ENCODE data around the gene SMCO3. TPM values are rescaled to one million over a fixed set of nuclear protein-coding genes. Genes with fewer than 3 reads are reported as not detected.
"Not testable (repeated sequence)": the region's sequence is repeated elsewhere in the genome, so short reads cannot be mapped to it uniquely, and the experiment has no call there.

Gene SMCO3
- total RNA-seq, 1 experiment from 2014 or later, result not detected

GRCh38 chr12:14774074-14774905 is 39.7 kb downstream of the SMCO3 start:
- peak overlapping the region; percentile 87 for H3K4me3 ChIP-seq (ENCODE audit: insufficient read depth, low read depth, low read length)
- no peaks in the 10 kb centered on the region for H3K27me3 ChIP-seq (ENCODE audit: control insufficient read depth, insufficient read depth, low read length)
- H3K36me3 ChIP-seq (replicated peaks; ENCODE audit: control insufficient read depth, insufficient read depth, low read length), result no peaks in the 10 kb centered on the region
- DNase-seq, result peak; percentile 94

- H3K27me3 ChIP-seq (ENCODE audit: control insufficient read depth, insufficient read depth, low read length), result no peaks in the 10 kb centered on the region
- H3K36me3 ChIP-seq (replicated peaks; ENCODE audit: control insufficient read depth, insufficient read depth, low read length), result no peaks in the 10 kb centered on the region
- DNase-seq, result peak; percentile 27
- H3K4me3 ChIP-seq (ENCODE audit: insufficient read depth, low read depth, low read length), result peak overlapping the region; percentile 87
These were observed 40.3 kb downstream of the SMCO3 start for GRCh38 chr12:14773685-14774073.

GRCh38 chr12:14772946-14773345 is 41.0 kb downstream of the SMCO3 start:
- H3K4me3 ChIP-seq (ENCODE audit: insufficient read depth, low read depth, low read length), result peak overlapping the region; percentile 87
- no peaks in the 10 kb centered on the region for H3K27me3 ChIP-seq (ENCODE audit: control insufficient read depth, insufficient read depth, low read length)
- peak; percentile 27 for DNase-seq
- H3K36me3 ChIP-seq (replicated peaks; ENCODE audit: control insufficient read depth, insufficient read depth, low read length), result no peaks in the 10 kb centered on the region

- H3K27me3 ChIP-seq (ENCODE audit: control insufficient read depth, insufficient read depth, low read length), result no peaks in the 10 kb centered on the region
- H3K36me3 ChIP-seq (replicated peaks; ENCODE audit: control insufficient read depth, insufficient read depth, low read length), result no peaks in the 10 kb centered on the region
- H3K4me3 ChIP-seq (ENCODE audit: insufficient read depth, low read depth, low read length), result peak overlapping the region; percentile 90
- DNase-seq, result peak; percentile 76
These were observed 42.3 kb downstream of the SMCO3 start for GRCh38 chr12:14771651-14772137.

GRCh38 chr12:14770496-14771461 is 43.2 kb downstream of the SMCO3 start:
- Histone ChIP-seq H3K27me3 (ENCODE audit: control insufficient read depth, insufficient read depth, low read length) (no peaks in the 10 kb centered on the region), H3K36me3 (replicated peaks; ENCODE audit: control insufficient read depth, insufficient read depth, low read length) (no peaks in the 10 kb centered on the region), H3K4me3 (ENCODE audit: insufficient read depth, low read depth, low read length) (peak overlapping the region; percentile 90)
- peak; percentile 75 for DNase-seq

- H3K36me3 ChIP-seq (replicated peaks; ENCODE audit: control insufficient read depth, insufficient read depth, low read length), result no peaks in the 10 kb centered on the region
- DNase-seq, result peak; percentile 86
- peak overlapping the region; percentile 90 for H3K4me3 ChIP-seq (ENCODE audit: insufficient read depth, low read depth, low read length)
- no peaks in the 10 kb centered on the region for H3K27me3 ChIP-seq (ENCODE audit: control insufficient read depth, insufficient read depth, low read length)
These were observed 44.0 kb downstream of the SMCO3 start for GRCh38 chr12:14769969-14770495.

- Histone ChIP-seq H3K27me3 (ENCODE audit: control insufficient read depth, insufficient read depth, low read length) (no peaks in the 10 kb centered on the region), H3K36me3 (replicated peaks; ENCODE audit: control insufficient read depth, insufficient read depth, low read length) (no peaks in the 10 kb centered on the region), H3K4me3 (ENCODE audit: insufficient read depth, low read depth, low read length) (peak overlapping the region; percentile 90)
- peak; percentile 77 for DNase-seq
These were observed 44.5 kb downstream of the SMCO3 start for GRCh38 chr12:14769466-14769968.

GRCh38 chr12:14768823-14769405 is 45.1 kb downstream of the SMCO3 start:
- Histone ChIP-seq H3K27me3 (ENCODE audit: control insufficient read depth, insufficient read depth, low read length) (no peaks in the 10 kb centered on the region), H3K4me3 (ENCODE audit: insufficient read depth, low read depth, low read length) (peak overlapping the region; percentile 90), H3K36me3 (replicated peaks; ENCODE audit: control insufficient read depth, insufficient read depth, low read length) (no peaks in the 10 kb centered on the region)
- DNase-seq, result peak; percentile 40

GRCh38 chr12:14767617-14768016 is 46.4 kb downstream of the SMCO3 start:
- Histone ChIP-seq H3K27me3 (ENCODE audit: control insufficient read depth, insufficient read depth, low read length) (no peaks in the 10 kb centered on the region), H3K4me3 (ENCODE audit: insufficient read depth, low read depth, low read length) (no peak overlapping the region), H3K36me3 (replicated peaks; ENCODE audit: control insufficient read depth, insufficient read depth, low read length) (no peaks in the 10 kb centered on the region)
- no peak for DNase-seq

- DNase-seq, result no peak
- Histone ChIP-seq H3K36me3 (replicated peaks; ENCODE audit: control insufficient read depth, insufficient read depth, low read length) (no peaks in the 10 kb centered on the region), H3K27me3 (ENCODE audit: control insufficient read depth, insufficient read depth, low read length) (no peaks in the 10 kb centered on the region), H3K4me3 (ENCODE audit: insufficient read depth, low read depth, low read length) (no peak overlapping the region)
These were observed 47.2 kb downstream of the SMCO3 start for GRCh38 chr12:14766649-14767215.

- not testable (repeated sequence) for H3K4me3 ChIP-seq (ENCODE audit: insufficient read depth, low read depth, low read length); H3K27me3 ChIP-seq (ENCODE audit: control insufficient read depth, insufficient read depth, low read length); H3K36me3 ChIP-seq (replicated peaks; ENCODE audit: control insufficient read depth, insufficient read depth, low read length); DNase-seq
These were observed 48.0 kb downstream of the SMCO3 start for GRCh38 chr12:14766020-14766419.

GRCh38 chr12:14765398-14765797 is 48.6 kb downstream of the SMCO3 start:
- DNase-seq, result no peak
- Histone ChIP-seq H3K4me3 (ENCODE audit: insufficient read depth, low read depth, low read length) (no peak overlapping the region), H3K27me3 (ENCODE audit: control insufficient read depth, insufficient read depth, low read length) (no peaks in the 10 kb centered on the region), H3K36me3 (replicated peaks; ENCODE audit: control insufficient read depth, insufficient read depth, low read length) (no peaks in the 10 kb centered on the region; the same call in 1 of the 2 replicates)

- not testable (repeated sequence) for H3K4me3 ChIP-seq (ENCODE audit: insufficient read depth, low read depth, low read length); DNase-seq; H3K27me3 ChIP-seq (ENCODE audit: control insufficient read depth, insufficient read depth, low read length); H3K36me3 ChIP-seq (replicated peaks; ENCODE audit: control insufficient read depth, insufficient read depth, low read length)
These were observed 54.2 kb downstream of the SMCO3 start for GRCh38 chr12:14759711-14760280.
